Lower leg skin (tissue), 3 donors: ENCODE data around the gene TRAF7.

Experiments used
- CTCF ChIP-seq, 3 donors: fragments of 450-650 bp; IDR thresholded peaks; one replicate each; pipeline ENCODE4 v1.5.1; 2016; ENCODE audit warnings: antibody characterized with exemption in 3 of 3, mild to moderate bottlenecking in 3 of 3, moderate library complexity in 2 of 3
- POLR2A ChIP-seq, 2 donors: fragments of 450-650 bp; IDR thresholded peaks; one replicate each; pipeline ENCODE4 v1.6.1; 2016 to 2017; ENCODE audit warnings: antibody characterized with exemption in 2 of 2, mild to moderate bottlenecking in 1 of 2, moderate library complexity in 1 of 2

DNA sequence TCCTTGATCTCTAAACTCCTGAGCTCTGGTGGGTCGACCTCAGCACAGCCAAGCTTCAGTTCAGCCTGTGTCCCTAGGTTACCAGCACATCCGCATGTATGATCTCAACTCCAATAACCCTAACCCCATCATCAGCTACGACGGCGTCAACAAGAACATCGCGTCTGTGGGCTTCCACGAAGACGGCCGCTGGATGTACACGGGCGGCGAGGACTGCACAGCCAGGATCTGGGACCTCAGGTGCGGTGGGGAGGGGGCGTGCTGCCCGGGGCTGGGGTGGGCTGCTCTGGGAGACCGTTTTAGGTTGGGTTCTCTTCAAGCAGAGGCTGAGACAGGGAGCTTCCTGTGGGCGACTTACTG, 50.8 kb downstream of the TRAF7 start:
- no peak for TF ChIP-seq CTCF (IDR thresholded peaks at IDR 0.05)
- no peak for TF ChIP-seq POLR2A (IDR thresholded peaks at IDR 0.05)
